HFFc6 (cell line): ENCODE data around the gene CLPX. TPM values are rescaled to one million over a fixed set of nuclear protein-coding genes. Genes with fewer than 3 reads are reported as not detected.

Source experiments
- DNase-seq: peaks from one replicate; pipeline ENCODE4 v3.0.0-alpha.2; 2018
- H3K27ac Mint-ChIP-seq: 2 replicates; pipeline ENCODE4 v1.8.0; 2020; ENCODE audit warnings: mild to moderate bottlenecking, mixed read lengths
- H3K27me3 Mint-ChIP-seq: 2 replicates; pipeline ENCODE4 v1.8.0; 2021; ENCODE audit warnings: mild to moderate bottlenecking, moderate library complexity, mixed read lengths; ENCODE audit not compliant: insufficient read depth
- H3K36me3 Mint-ChIP-seq: 2 replicates; pipeline ENCODE4 v1.8.0; 2021; ENCODE audit warnings: low read depth, mixed read lengths
- H3K4me1 Mint-ChIP-seq: 2 replicates; pipeline ENCODE4 v1.8.0; 2020; ENCODE audit warnings: low read depth, mixed read lengths
- H3K4me3 Mint-ChIP-seq: 2 replicates; pipeline ENCODE4 v1.8.0; 2020; ENCODE audit warnings: mild to moderate bottlenecking, moderate library complexity, mixed read lengths
- H3K9me3 Mint-ChIP-seq: 2 replicates; pipeline ENCODE4 v1.8.0; 2020; ENCODE audit warnings: mild to moderate bottlenecking, mixed read lengths
- CTCF ChIP-seq: fragments of 200-600 bp; sonication (generic); IDR thresholded peaks from 2 replicates; pipeline ENCODE4 v1.5.0; 2021; ENCODE audit warnings: antibody characterized with exemption, mild to moderate bottlenecking
- total RNA-seq, 6 experiments: library from RNA; stranded (reverse); fragmentation: NEBNext Ultra II Directional; extraction: Animal tissue kit (Norgen Biotek cat#: 25700); gene quantifications; 2 replicates in 1 of 6; 3 replicates in 5 of 6; pipeline ENCODE4 v1.2.3, GENCODE V29; 2021

CLPX gene
- total RNA-seq, 6 experiments from 2014 or later, result 35.1 to 42.0 (median 39.4) TPM

- TF ChIP-seq CTCF, result no peak
- H3K4me1 Mint-ChIP-seq, result peaks cover 6% of the 10 kb centered on the region; the same call in 1 of the 2 replicates
- no peaks in the 10 kb centered on the region for H3K9me3 Mint-ChIP-seq
- peaks cover 6% of the 10 kb centered on the region for H3K36me3 Mint-ChIP-seq
- H3K27ac Mint-ChIP-seq, result no peak overlapping the region
- no peak for DNase-seq
- no peaks in the 10 kb centered on the region for H3K27me3 Mint-ChIP-seq
- H3K4me3 Mint-ChIP-seq, result no peak overlapping the region
Measured at GRCh38 chr15:65176056-65176455, 9.1 kb downstream of the CLPX start.

DNA sequence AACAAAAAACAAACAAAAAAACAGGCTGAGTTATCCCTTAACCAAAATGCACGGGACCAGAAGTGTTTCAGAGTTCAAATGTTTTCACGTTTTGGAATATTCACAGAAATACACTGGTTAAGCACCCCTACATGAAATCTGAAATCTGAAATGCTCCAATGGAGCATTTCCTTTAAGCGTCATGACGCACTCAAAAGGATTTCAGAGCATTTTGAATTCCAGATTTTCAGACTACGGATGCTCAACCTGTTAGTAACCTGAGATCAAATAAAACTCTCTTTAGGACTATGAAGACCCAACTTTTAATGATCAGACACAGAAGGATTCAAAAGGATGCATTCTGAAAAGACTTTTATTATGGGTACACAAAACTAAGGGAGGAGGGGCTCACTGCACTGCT lies 9.6 kb downstream of the CLPX start:
- Mint-ChIP-seq H3K27ac (no peak overlapping the region), H3K36me3 (peaks cover 6% of the 10 kb centered on the region), H3K9me3 (no peaks in the 10 kb centered on the region), H3K4me1 (peaks cover 6% of the 10 kb centered on the region; the same call in 1 of the 2 replicates), H3K4me3 (no peak overlapping the region), H3K27me3 (no peaks in the 10 kb centered on the region)
- TF ChIP-seq CTCF, result no peak
- no peak for DNase-seq

GRCh38 chr15:65174509-65174908 lies 10.6 kb downstream of the CLPX start:
- Mint-ChIP-seq H3K9me3 (no peaks in the 10 kb centered on the region), H3K27ac (no peak overlapping the region), H3K36me3 (peaks cover 10% of the 10 kb centered on the region), H3K27me3 (no peaks in the 10 kb centered on the region), H3K4me1 (peaks cover 6% of the 10 kb centered on the region; the same call in 1 of the 2 replicates), H3K4me3 (no peak overlapping the region)
- TF ChIP-seq CTCF, result no peak
- DNase-seq, result no peak

GRCh38 chr15:65172531-65172930 lies 12.6 kb downstream of the CLPX start:
- Mint-ChIP-seq H3K27ac (no peak overlapping the region; the same call in 1 of the 2 replicates), H3K9me3 (no peaks in the 10 kb centered on the region), H3K4me1 (peaks cover 6% of the 10 kb centered on the region; the same call in 1 of the 2 replicates), H3K4me3 (no peak overlapping the region), H3K36me3 (peaks cover 10% of the 10 kb centered on the region), H3K27me3 (no peaks in the 10 kb centered on the region)
- DNase-seq, result no peak
- TF ChIP-seq CTCF, result no peak

DNA sequence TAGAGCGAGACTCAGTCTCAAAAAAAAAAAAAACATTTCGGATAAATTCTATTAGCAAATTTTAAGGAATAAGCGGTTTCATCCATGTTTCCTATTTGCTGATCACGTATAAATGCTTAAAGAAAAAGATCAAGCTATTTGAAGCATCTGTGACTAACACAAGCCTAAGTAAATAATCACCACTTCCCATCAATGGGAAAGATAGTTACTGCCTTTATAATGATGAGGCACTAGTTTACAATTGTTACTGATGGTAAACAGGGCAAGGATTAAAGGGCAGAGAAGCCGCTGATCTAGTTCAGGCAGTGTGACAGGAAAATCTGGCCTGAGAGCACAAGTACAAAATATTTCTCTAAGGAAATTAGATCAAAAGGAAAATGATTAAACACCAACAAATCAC lies 13.7 kb downstream of the CLPX start:
- Mint-ChIP-seq H3K27me3 (no peaks in the 10 kb centered on the region), H3K9me3 (no peaks in the 10 kb centered on the region), H3K4me3 (no peak overlapping the region), H3K36me3 (peaks cover 10% of the 10 kb centered on the region), H3K27ac (no peak overlapping the region), H3K4me1 (peaks cover 6% of the 10 kb centered on the region; the same call in 1 of the 2 replicates)
- no peak for DNase-seq
- no peak for TF ChIP-seq CTCF

DNA sequence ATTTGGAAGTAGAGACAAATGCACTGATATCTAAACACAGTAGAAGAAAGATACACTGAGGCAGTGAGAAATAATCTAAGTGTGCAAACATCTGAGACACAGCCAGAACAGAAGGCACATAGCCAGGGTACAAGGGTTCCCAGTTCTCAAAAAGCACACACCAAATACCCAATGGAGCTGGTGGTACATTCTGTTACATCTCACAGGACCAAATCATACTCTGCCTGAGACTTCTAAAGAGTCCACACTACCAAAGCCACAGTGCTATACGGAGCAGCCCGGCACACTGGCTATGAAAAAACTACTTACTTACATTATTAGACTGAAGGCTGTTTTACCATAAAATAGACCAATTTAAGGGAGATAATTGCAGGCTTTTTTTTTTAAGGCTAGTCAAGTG lies 19.3 kb downstream of the CLPX start:
- DNase-seq, result no peak
- Mint-ChIP-seq H3K27ac (no peak overlapping the region), H3K4me1 (peaks cover 5% of the 10 kb centered on the region; the same call in 1 of the 2 replicates), H3K36me3 (peaks cover 4% of the 10 kb centered on the region; the same call in 1 of the 2 replicates), H3K27me3 (no peaks in the 10 kb centered on the region), H3K9me3 (no peaks in the 10 kb centered on the region), H3K4me3 (no peak overlapping the region)
- TF ChIP-seq CTCF, result no peak
